GM18519 (cell line): Measurements from ENCODE around the gene UCKL1.
"Not testable (repeated sequence)": the region's sequence is repeated elsewhere in the genome, so short reads cannot be mapped to it uniquely, and the experiment has no call there.

ENCODE experiments used
- ATAC-seq: cut with Tn5 transposase; IDR thresholded peaks from one replicate; pipeline ENCODE4 v1.9.1; 2021; ENCODE audit warnings: mild to moderate bottlenecking, moderate library complexity; ENCODE audit not compliant: unreplicated experiment, low FRiP score

The UCKL1 gene

DNA sequence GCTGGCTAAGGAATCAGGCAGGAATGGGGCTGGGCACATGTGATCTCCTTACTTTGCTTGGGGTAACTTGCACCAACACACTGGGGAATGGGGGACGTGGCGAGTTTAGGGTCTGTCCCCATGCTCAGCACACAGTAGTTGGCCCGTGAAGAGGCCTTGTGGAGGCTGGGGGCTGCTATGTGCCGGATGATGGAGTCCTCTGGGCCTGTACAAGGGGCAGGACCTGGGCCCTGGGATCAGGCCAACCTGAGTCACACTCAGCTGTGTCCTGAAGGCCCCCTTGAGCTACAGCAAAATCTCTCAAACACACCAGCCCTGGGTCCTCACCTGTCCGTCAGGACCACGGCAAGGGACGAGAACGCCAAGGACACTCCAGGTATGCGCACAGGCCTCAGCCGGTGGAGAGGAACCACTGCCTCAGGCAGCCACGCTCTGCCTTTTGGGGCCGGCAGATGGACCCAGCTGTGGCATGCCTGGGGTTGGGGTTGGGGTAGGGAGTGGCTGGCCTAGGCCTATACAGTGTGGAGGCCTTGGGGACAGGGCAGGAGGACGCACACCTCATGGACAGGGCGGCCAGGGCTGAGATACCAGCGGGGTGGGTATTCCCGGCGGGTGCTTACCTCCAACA is 11.1 kb downstream of the UCKL1 start:
- no peak for ATAC-seq

GRCh38 chr20:63944078-63944941 is 11.9 kb downstream of the UCKL1 start:
- ATAC-seq, result no peak

DNA sequence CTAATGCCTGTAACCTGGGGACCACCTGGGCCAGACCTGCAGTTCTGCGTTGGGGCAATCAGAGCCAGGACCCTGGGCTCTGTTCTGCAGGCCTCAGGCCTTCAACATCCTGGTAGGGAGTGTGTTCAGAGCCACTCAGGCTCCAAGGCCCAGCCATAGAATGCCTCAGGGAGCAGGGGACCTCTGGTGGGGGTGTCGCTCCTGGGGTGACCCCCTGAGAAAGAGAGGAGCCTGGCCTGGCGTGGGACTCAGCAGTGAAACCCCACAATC is 12.5 kb downstream of the UCKL1 start:
- no peak for ATAC-seq

GRCh38 chr20:63942969-63943807 is 13.0 kb downstream of the UCKL1 start:
- no peak for ATAC-seq

DNA sequence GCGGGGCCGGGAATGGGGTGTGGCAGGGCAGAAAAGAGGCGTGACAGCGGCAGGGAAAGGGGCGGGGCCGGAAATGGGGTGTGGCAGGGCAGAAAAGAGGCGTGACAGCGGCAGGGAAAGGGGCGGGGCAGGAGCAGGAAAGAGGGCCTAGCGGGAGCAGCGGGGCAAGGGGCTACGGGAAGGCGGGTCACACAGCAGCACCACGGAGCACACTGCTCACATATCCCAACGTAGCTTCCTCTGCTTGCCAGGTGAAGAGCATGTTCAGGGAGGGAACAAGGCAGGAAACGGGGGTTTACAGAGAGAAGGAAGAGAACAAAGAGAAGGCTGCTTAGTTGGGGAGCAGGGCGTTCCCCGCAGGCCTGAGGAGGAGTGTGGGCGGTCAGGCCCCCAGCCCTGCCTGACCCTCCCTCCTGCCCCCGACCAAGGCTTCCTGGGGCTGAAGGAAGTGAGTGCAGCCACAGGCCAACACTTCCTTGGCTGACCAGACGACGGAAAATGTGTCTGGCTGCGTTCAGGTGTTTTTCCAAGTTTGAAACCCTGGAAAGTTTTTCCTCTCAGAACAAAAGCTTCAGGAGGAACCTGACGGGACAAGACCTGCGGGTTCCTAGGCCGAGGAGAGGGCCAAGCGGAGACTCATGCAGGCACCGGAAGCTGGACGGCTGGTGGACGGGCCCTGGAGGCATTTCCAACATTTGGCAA is 13.8 kb downstream of the UCKL1 start:
- no peak for ATAC-seq

DNA sequence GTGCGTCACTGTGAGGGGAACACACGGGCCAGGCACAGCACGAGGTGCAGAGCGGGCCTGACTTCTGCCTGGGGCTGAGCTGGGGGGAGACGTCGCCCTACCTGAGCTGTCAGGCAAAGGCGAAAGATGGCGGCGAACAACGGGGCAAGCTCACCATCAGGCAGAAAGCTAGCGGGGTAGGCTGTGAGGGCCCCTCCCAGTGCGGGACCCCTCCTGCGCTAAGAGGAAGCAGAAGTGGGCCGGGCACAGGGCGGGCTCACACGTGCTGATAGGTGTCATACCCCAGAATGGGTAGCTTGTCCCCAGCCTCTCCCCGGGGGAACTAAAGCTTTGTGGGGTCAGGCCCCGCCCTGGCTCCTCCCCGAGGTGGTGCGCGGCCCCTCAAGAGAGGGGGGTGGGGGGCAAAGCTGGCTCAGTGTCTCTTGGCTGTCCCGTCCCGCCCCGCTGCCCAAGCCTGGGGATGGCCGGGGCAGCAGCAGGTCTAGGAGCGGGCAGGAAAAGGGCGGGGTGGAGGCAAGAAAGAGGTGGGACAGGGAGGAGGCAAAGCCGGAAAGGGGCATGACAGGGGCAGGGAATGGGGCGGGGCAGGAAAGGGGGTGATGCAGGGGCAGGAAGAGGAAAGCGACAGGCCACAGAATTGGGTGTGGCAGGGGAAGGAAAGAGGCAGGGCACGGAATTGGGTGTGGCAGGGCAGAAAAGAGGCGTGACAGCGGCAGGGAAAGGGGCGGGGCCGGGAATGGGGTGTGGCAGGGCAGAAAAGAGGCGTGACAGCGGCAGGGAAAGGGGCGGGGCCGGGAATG is 14.7 kb downstream of the UCKL1 start:
- no peak for ATAC-seq

- ATAC-seq, result no peak
These were observed 15.5 kb downstream of the UCKL1 start for GRCh38 chr20:63940472-63941266.

DNA sequence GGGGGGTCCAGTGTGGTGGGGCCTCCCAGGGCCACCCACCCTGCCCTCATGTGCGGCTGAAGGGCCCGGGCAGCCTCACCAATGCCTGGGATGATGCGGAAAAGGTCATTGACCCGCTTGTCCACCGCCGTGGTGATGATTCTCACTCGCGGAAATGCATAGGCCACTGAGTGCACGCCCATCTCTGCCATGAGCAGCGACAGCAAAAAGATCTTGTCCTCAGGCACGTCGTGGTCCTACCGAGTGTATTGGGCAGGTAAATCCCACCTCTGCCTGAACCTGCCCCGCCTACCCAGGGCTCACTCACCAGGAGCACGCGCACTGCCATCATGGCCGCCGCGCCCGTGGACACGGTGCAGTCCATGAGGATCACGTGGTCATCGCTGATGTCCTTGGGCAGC is 16.1 kb downstream of the UCKL1 start:
- no peak for ATAC-seq

GRCh38 chr20:63939061-63939935 is 16.9 kb downstream of the UCKL1 start:
- ATAC-seq, result no peak

DNA sequence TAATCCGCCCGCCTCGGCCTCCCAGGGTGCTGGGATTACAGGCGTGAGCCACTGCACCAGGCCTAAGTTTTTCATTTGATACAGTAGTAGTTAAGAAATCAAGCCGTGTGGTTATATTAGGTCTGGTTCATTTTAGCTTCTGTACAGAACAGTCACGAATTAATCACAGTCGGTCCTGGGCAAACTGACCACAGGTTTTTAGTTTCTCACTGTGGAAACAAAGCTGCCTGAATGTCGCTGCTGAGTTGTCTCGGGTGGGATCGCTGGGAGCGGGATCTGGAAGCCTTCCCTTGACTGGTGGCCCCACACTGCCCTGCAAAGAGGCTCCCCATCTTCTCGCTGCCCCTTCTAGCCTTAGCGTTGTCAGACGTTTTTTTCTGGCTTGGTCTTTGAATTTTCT is 18.6 kb downstream of the UCKL1 start:
- ATAC-seq, result no peak

DNA sequence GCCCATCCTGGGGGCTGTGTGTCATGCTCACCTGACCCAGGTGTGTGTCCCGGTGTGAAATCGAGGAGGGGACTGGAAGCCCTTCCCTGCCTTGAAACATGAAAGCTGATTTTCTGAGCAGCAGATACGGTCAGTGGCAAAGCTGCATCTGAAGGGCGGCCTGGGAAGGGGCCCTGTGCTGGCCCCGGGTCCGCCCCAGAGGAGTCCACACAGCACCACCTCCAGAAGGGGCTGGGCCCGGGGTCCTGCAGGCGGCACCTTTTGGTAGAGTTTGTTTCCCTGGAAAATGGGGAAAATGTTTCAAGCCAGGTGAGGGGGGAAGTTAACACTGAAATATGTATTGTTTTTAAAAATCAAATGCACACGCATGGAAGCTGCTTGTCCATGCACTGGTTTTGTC is 20.8 kb downstream of the UCKL1 start:
- ATAC-seq, result no peak

GRCh38 chr20:63934271-63935068 is 21.7 kb downstream of the UCKL1 start:
- ATAC-seq, result no peak

- ATAC-seq, result no peak
These were observed 22.6 kb downstream of the UCKL1 start for GRCh38 chr20:63933646-63934045.

- ATAC-seq, result no peak
These were observed 23.5 kb downstream of the UCKL1 start for GRCh38 chr20:63932606-63933160.

- ATAC-seq, result no peak
These were observed 24.5 kb downstream of the UCKL1 start for GRCh38 chr20:63931735-63932134.

GRCh38 chr20:63930971-63931553 is 25.2 kb downstream of the UCKL1 start:
- ATAC-seq, result no peak

- not testable (repeated sequence) for ATAC-seq
These were observed 26.7 kb downstream of the UCKL1 start for GRCh38 chr20:63929473-63929883.
